Loucy (cell line): ENCODE data around the gene MYF6.

ENCODE experiments used
- H2AFZ ChIP-seq: fragments of 200-600 bp; sonication (generic); 2 replicates; pipeline ENCODE4 v1.6.0; 2016; ENCODE audit warnings: antibody characterized with exemption, mild to moderate bottlenecking, low read length, moderate library complexity
- H3F3A ChIP-seq: fragments of 200-600 bp; 2 replicates; pipeline ENCODE4 v1.6.0; 2016; ENCODE audit warnings: antibody characterized with exemption, low read depth, mild to moderate bottlenecking
- H3K27me3 ChIP-seq: fragments of 200-600 bp; sonication (generic); 2 replicates; pipeline ENCODE4 v1.6.1; 2014; ENCODE audit warnings: low read length, mild to moderate bottlenecking; ENCODE audit not compliant: insufficient read depth, poor library complexity, severe bottlenecking
- H3K36me3 ChIP-seq: fragments of 200-600 bp; sonication (generic); 2 replicates; pipeline ENCODE4 v1.6.1; 2016; ENCODE audit warnings: low read length; ENCODE audit not compliant: insufficient read depth
- H3K4me1 ChIP-seq: fragments of 200-600 bp; sonication (generic); 2 replicates; pipeline ENCODE4 v1.5.1; 2014; ENCODE audit warnings: low read length, mild to moderate bottlenecking; ENCODE audit not compliant: insufficient read depth, poor library complexity, severe bottlenecking
- H3K4me2 ChIP-seq: fragments of 200-600 bp; sonication (generic); 2 replicates; pipeline ENCODE4 v1.6.0; 2014; ENCODE audit warnings: antibody characterized with exemption, low read length, low read depth, mild to moderate bottlenecking; ENCODE audit not compliant: poor library complexity, severe bottlenecking
- H3K4me3 ChIP-seq: fragments of 200-600 bp; sonication (generic); 2 replicates; pipeline ENCODE4 v1.5.1; 2014; ENCODE audit warnings: low read length, mild to moderate bottlenecking, mixed read lengths; ENCODE audit not compliant: poor library complexity, severe bottlenecking
- H3K79me2 ChIP-seq: fragments of 200-600 bp; sonication (generic); 2 replicates; pipeline ENCODE4 v1.6.1; 2014; ENCODE audit warnings: low read length; ENCODE audit not compliant: insufficient read depth
- H3K9ac ChIP-seq: fragments of 200-600 bp; sonication (generic); 2 replicates; pipeline ENCODE4 v1.6.0; 2014; ENCODE audit warnings: mild to moderate bottlenecking, low read depth, low read length, moderate library complexity; ENCODE audit not compliant: poor library complexity, severe bottlenecking
- H3K9me2 ChIP-seq: fragments of 200-600 bp; sonication (generic); replicated peaks from 2 replicates; pipeline ENCODE4 v1.6.1; 2016; ENCODE audit warnings: low read depth, low read length, mixed read lengths
- H3K9me3 ChIP-seq: fragments of 200-600 bp; sonication (generic); 2 replicates; pipeline ENCODE4 v1.6.1; 2014; ENCODE audit warnings: mild to moderate bottlenecking, antibody characterized with exemption, low read length, low read depth; ENCODE audit not compliant: insufficient read depth
- H4K20me1 ChIP-seq: fragments of 200-600 bp; sonication (generic); 2 replicates; pipeline ENCODE4 v1.6.0; 2014; ENCODE audit warnings: antibody characterized with exemption, low read length, mild to moderate bottlenecking; ENCODE audit not compliant: insufficient read depth, poor library complexity, severe bottlenecking
- CTCF ChIP-seq: fragments of 200-600 bp; sonication (generic); conservative IDR thresholded peaks from 2 replicates; pipeline ENCODE4 v1.5.1; 2014; ENCODE audit warnings: mild to moderate bottlenecking, antibody characterized with exemption, low read length
- EZH2phosphoT487 ChIP-seq: fragments of 200-600 bp; IDR thresholded peaks from 2 replicates; pipeline ENCODE4 v1.6.1; 2018; ENCODE audit warnings: antibody characterized with exemption, mild to moderate bottlenecking, moderate library complexity, borderline replicate concordance

The MYF6 gene

GRCh38 chr12:80754274-80754673, 46.8 kb downstream of the MYF6 start:
- Histone ChIP-seq H3K4me3 (no peak overlapping the region), H3K9ac (no peak overlapping the region), H3K27me3 (no peaks in the 10 kb centered on the region), H4K20me1 (no peaks in the 10 kb centered on the region), H3K9me2 (no peaks in the 10 kb centered on the region), H3K4me2 (no peak overlapping the region), H3K36me3 (no peaks in the 10 kb centered on the region), H3K4me1 (no peaks in the 10 kb centered on the region), H3F3A (no peaks in the 10 kb centered on the region), H3K79me2 (no peaks in the 10 kb centered on the region), H3K9me3 (no peaks in the 10 kb centered on the region), H2AFZ (no peak overlapping the region)
- TF ChIP-seq EZH2phosphoT487 (no peak), CTCF (no peak)

GRCh38 chr12:80756875-80757274, 49.4 kb downstream of the MYF6 start:
- Histone ChIP-seq H2AFZ (no peak overlapping the region), H3F3A (no peaks in the 10 kb centered on the region), H3K9ac (no peak overlapping the region), H3K4me1 (no peaks in the 10 kb centered on the region), H3K9me3 (no peaks in the 10 kb centered on the region), H3K79me2 (no peaks in the 10 kb centered on the region), H3K4me2 (no peak overlapping the region), H4K20me1 (no peaks in the 10 kb centered on the region), H3K4me3 (no peak overlapping the region), H3K9me2 (no peaks in the 10 kb centered on the region), H3K27me3 (no peaks in the 10 kb centered on the region), H3K36me3 (no peaks in the 10 kb centered on the region)
- no peak for TF ChIP-seq CTCF
- TF ChIP-seq EZH2phosphoT487 = no peak
